DMS79 (cell line): ENCODE results near the gene SP2.

Experiments used
- DNase-seq: peaks from one replicate; lab custom pipeline; 2025; lab: John Stamatoyannopoulos, UW

The SP2 gene

GRCh38 chr17:47870056-47870455 is 26.0 kb upstream of the SP2 start:
- DNase-seq, result no peak

- no peak for DNase-seq
These were observed 25.0 kb upstream of the SP2 start for GRCh38 chr17:47871048-47871447.

- no peak for DNase-seq
These were observed 23.9 kb upstream of the SP2 start for GRCh38 chr17:47872019-47872650.

GRCh38 chr17:47872651-47873161 is 23.3 kb upstream of the SP2 start:
- no peak for DNase-seq

- no peak for DNase-seq
These were observed 22.6 kb upstream of the SP2 start for GRCh38 chr17:47873200-47874090.

GRCh38 chr17:47875011-47875985 is 20.7 kb upstream of the SP2 start:
- DNase-seq, result peak; percentile 12

- no peak for DNase-seq
These were observed 18.5 kb upstream of the SP2 start for GRCh38 chr17:47877368-47878034.

- no peak for DNase-seq
These were observed 17.6 kb upstream of the SP2 start for GRCh38 chr17:47878203-47879027.

GRCh38 chr17:47879028-47879585 is 16.9 kb upstream of the SP2 start:
- DNase-seq, result no peak

- DNase-seq, result no peak
These were observed 16.1 kb upstream of the SP2 start for GRCh38 chr17:47879776-47880454.

- DNase-seq, result no peak
These were observed 13.8 kb upstream of the SP2 start for GRCh38 chr17:47882247-47882646.

GRCh38 chr17:47882695-47883588 is 13.1 kb upstream of the SP2 start:
- no peak for DNase-seq

- DNase-seq, result peak; percentile 76
These were observed 12.2 kb upstream of the SP2 start for GRCh38 chr17:47883589-47884426.

GRCh38 chr17:47884427-47884740 is 11.7 kb upstream of the SP2 start:
- DNase-seq, result no peak

GRCh38 chr17:47884905-47885730 is 10.9 kb upstream of the SP2 start:
- DNase-seq, result peak; percentile 65

- DNase-seq, result peak; percentile 20
These were observed 7.7 kb upstream of the SP2 start for GRCh38 chr17:47888293-47888692.
